ENCODE data around the gene RIT2.

DNA sequence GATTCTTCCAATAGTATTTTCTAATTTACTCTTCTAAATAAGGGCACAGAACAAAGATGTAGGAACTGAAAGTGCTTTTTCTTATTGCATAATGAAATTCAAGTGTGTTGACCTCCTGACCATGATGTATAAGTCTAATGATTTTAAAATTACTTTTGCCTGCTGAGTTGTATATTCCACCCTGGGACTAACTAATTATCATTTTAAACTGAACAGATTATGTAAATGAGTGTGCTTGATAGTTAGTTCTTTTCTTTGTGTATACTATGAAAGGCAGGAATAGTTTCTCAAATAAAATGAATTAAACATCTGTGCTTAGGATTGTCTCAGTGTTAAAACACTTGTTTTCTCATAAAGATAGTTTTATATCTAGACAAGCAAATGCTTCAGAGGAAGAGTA lies 284.5 kb downstream of the RIT2 start:
- no peak for TF ChIP-seq POLR2A (IDR thresholded peaks at IDR 0.05)
- TF ChIP-seq, protein P1, sequence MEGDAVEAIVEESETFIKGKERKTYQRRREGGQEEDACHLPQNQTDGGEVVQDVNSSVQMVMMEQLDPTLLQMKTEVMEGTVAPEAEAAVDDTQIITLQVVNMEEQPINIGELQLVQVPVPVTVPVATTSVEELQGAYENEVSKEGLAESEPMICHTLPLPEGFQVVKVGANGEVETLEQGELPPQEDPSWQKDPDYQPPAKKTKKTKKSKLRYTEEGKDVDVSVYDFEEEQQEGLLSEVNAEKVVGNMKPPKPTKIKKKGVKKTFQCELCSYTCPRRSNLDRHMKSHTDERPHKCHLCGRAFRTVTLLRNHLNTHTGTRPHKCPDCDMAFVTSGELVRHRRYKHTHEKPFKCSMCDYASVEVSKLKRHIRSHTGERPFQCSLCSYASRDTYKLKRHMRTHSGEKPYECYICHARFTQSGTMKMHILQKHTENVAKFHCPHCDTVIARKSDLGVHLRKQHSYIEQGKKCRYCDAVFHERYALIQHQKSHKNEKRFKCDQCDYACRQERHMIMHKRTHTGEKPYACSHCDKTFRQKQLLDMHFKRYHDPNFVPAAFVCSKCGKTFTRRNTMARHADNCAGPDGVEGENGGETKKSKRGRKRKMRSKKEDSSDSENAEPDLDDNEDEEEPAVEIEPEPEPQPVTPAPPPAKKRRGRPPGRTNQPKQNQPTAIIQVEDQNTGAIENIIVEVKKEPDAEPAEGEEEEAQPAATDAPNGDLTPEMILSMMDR (IDR thresholded peaks at IDR 0.05): no peak
